Gastrocnemius medialis (tissue), 4 donors: ENCODE measurements around the gene POTEB3.
"Not testable (repeated sequence)": the region's sequence is repeated elsewhere in the genome, so short reads cannot be mapped to it uniquely, and the experiment has no call there.

Experiments
- CTCF ChIP-seq, 5 experiments: fragments of 450-650 bp in 3 of 5; fragments of 200-600 bp in 2 of 5; sonication (generic) in 2 of 5; IDR thresholded peaks in 4 of 5; conservative IDR thresholded peaks in 1 of 5; 1 replicate in 4 of 5; 2 replicates in 1 of 5; pipeline ENCODE4 v1.5.1; 2016 to 2019; ENCODE audit warnings: antibody characterized with exemption in 5 of 5, mild to moderate bottlenecking in 3 of 5, moderate library complexity in 3 of 5
- POLR2A ChIP-seq, 2 donors: fragments of 450-650 bp; IDR thresholded peaks; one replicate each; pipeline ENCODE4 v1.6.1; 2017; ENCODE audit warnings: antibody characterized with exemption in 2 of 2, mild to moderate bottlenecking in 2 of 2, moderate library complexity in 2 of 2

GRCh38 chr15:21401531-21401930, 38.8 kb downstream of the POTEB3 start:
- TF ChIP-seq CTCF (IDR thresholded peaks at IDR 0.05 in 4 of 5, conservative IDR thresholded peaks at IDR 0.05 in 1 of 5); POLR2A (IDR thresholded peaks at IDR 0.05): not testable (repeated sequence)
